NCI-H146 treated with DMSO at 0.1 percent for 48 hours (cell line): ENCODE data around the gene MTHFSD.

ENCODE experiments used
- DNase-seq: peaks from one replicate; lab custom pipeline; 2025; ENCODE audit not compliant: unreplicated experiment; lab: John Stamatoyannopoulos, UW

The MTHFSD gene

GRCh38 chr16:86554599-86554916, 477 bp downstream of the MTHFSD start:
- DNase-seq = no peak

GRCh38 chr16:86553356-86553755, 1.7 kb downstream of the MTHFSD start:
- DNase-seq = no peak

GRCh38 chr16:86550281-86550680, 4.8 kb downstream of the MTHFSD start:
- no peak for DNase-seq

DNA sequence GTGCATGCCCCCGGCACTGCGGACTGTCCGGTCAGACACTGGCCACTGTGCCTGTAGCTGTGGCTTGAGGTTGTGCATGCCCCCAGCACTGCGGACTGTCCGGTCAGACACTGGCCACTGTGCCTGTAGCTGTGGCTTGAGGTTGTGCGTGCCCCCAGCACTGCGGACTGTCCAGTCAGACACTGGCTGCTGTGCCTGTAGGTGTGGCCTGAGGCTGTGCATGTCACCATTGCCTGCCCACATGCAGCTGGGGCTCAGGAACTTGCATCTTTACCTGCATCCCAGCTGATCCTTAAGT, 5.2 kb downstream of the MTHFSD start:
- no peak for DNase-seq

GRCh38 chr16:86549076-86549892, 5.8 kb downstream of the MTHFSD start:
- no peak for DNase-seq

DNA sequence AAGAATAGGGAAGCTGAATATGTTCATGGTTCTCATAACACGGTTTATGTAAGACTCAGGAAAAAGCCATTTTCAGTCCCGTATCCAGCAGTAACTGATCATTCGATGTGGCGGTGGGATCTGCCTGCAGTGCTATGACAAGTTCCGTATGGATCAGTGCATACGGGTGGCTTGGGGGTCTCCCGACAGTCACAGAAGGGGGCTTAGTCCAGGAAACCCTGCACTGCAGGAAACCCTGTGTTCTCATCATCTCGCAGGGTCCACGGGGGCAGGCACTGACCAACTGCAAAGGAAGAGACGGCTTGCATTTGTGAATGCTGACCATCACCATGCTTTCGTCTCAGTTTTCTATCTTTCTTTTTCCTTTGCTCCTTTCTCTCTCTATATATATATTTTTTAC, 7.7 kb downstream of the MTHFSD start:
- no peak for DNase-seq

DNA sequence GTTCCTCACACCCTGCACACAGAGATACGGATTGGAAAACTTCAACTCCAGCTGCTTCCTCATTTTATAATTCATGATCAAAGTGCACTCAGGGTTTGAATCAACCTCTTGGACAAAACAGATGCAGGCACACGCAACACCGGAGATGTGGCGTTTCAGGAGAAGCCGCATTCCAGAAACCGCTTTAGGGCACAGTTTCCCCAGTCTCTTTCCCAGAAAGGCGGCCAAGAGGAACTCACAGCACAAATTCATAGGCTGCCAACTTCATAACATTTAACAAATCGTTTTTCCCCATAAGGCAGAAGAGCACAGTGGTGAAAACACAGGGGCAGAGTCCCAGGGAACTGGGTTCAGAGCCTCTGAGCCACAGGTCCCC, 8.4 kb downstream of the MTHFSD start:
- no peak for DNase-seq

DNA sequence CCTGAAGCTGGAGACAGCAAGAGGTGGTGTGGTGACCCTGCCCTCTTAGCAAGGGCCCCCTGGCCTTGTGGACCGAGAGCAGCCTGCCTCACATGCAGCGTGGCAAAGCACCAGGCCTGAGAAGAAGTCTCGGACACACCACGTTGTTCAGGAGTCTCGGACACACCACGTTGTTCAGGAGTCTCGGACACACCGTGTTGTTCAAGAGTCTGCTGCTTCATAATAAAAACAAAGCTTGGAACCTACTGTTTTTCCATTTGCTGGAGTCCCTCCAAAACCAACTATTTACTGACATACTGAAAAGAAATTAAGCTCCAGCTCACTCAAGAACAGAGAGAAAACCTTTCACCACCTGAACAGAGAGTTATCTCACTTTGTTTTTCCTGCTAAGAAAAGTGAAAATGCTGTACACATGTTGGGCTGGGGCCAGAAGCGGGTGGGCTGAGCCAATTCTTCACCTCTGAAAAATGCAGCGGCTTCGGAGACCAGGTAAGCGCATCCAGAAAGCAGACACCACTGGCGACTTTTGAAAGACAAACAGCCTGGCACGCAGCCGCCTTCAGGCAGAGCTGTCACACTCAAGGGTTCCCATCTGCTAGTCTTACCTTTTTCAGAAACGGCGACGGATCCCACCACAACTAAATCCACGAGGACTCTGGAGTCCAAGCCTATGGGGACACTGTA, 8.9 kb downstream of the MTHFSD start:
- DNase-seq = no peak

GRCh38 chr16:86545481-86545880, 9.6 kb downstream of the MTHFSD start:
- DNase-seq = no peak

DNA sequence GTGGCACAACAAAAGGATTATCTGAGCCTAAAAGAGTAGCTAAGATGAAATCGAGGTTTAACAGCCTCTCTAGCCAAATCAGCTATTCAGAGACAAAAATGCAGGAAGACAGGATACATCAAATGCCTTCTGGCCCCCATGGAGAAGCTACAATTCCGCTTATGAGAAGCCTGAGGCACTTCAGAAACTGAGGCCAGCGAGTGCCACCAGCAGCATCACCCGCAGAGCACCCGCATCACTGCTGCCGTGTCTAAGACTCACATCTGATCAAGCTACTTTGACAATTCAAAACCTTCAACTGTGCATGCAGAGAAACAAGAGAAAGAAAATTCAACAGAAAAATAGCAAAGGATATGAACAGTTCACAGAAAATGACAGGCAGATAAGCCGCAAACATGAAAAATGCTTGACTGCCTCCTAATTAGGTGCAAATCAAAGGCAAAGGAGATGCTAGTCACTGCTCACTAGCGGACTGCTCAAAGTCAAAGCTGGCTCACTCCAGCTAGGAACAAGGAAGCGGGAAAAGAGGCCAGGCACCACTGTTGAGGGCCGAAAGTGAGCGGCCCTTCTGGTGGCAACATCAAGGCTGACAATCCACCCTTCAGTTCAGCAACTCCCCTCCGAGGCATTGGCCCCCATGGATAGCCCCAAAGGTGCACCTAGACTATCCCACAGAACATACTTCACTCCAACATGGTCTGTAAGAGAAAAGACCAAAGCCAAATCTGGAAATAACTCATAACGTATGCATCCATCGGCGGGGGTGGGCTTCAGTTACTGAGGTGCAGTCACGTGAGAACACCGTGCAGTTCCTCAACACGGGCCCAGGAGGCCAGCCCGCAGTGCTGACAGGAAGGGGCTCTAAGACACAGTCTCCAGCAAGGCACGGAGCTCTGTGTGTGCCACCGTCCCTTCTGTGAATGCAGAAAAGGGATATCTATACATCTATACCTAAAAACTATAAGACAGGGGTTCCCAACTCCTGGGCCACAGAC, 12.0 kb downstream of the MTHFSD start:
- DNase-seq = no peak

DNA sequence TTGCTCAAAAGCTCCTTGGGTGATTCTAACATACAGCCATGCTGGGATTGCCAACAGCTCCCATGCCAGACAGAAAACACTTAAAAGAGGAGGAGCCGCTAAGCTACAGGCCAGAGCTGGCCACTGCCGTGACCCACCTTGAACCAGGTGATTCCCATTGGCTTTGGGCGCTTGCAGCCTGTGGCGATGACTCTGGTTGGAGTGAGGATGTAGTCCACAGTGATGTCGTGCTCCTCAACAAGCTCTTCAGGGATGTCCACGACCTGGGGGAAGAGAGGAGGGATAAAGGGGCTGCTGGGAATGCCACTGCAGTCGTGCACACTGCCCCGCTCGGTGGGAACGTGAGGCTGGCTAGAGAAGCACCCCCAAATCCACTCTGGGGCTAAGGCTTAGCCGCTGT, 13.5 kb downstream of the MTHFSD start:
- no peak for DNase-seq

GRCh38 chr16:86540894-86541293, 14.1 kb downstream of the MTHFSD start:
- no peak for DNase-seq

- DNase-seq = no peak
These were observed 16.7 kb downstream of the MTHFSD start for GRCh38 chr16:86538196-86538780.

GRCh38 chr16:86537486-86537885, 17.5 kb downstream of the MTHFSD start:
- no peak for DNase-seq

DNA sequence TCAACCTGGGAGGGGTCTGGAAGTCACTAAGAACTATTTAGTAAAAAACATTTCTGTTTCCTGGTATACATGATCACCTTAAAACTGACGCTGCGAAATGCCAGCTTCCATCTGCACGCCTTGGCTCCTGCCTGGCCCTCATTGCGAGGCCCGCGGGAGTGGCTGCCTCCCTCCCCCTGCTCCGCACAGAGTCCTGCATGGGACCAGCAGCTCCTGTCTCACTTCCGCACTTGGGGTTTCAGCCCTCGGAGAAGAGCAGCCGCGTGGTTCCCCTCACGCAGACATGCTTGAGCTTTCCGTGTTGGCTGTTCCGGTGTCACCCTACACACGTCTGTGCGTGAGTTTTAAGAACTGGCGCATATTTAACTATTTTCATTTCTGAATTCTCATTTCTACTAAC, 18.4 kb downstream of the MTHFSD start:
- DNase-seq = no peak

- DNase-seq = no peak
These were observed 20.0 kb downstream of the MTHFSD start for GRCh38 chr16:86534779-86535615.

- DNase-seq = no peak
These were observed 21.2 kb downstream of the MTHFSD start for GRCh38 chr16:86533767-86534351.

- DNase-seq = no peak
These were observed 22.0 kb downstream of the MTHFSD start for GRCh38 chr16:86533076-86533475.

GRCh38 chr16:86532526-86532815, 22.6 kb downstream of the MTHFSD start:
- no peak for DNase-seq
